Dendritic cell treated with granulocyte-macrophage colony-stimulating factor and Interleukin-4, amounts not matched to agents 40 ng/mL and 50 ng/mL, for 4 days (primary cell): ENCODE data around the gene LIPH.
"Not testable (repeated sequence)": the region's sequence is repeated elsewhere in the genome, so short reads cannot be mapped to it uniquely, and the experiment has no call there.

Experiments
- H3K27ac Mint-ChIP-seq: one replicate; pipeline ENCODE4 v1.8.0; 2022; ENCODE audit warnings: mild to moderate bottlenecking, mixed read lengths
- H3K27me3 Mint-ChIP-seq: one replicate; pipeline ENCODE4 v1.8.0; 2022; ENCODE audit warnings: mild to moderate bottlenecking, mixed read lengths
- H3K36me3 Mint-ChIP-seq: one replicate; pipeline ENCODE4 v1.8.0; 2022; ENCODE audit warnings: low read depth, mixed read lengths
- H3K4me1 Mint-ChIP-seq: one replicate; pipeline ENCODE4 v1.8.0; 2022; ENCODE audit warnings: low read depth, mixed read lengths
- H3K4me3 Mint-ChIP-seq: one replicate; pipeline ENCODE4 v1.8.0; 2022; ENCODE audit warnings: mild to moderate bottlenecking, moderate library complexity, mixed read lengths
- H3K9me3 Mint-ChIP-seq: one replicate; pipeline ENCODE4 v1.8.0; 2022; ENCODE audit warnings: mixed read lengths
- intact Hi-C: fragments of 100-400 bp; cut with micrococcal nuclease; formaldehyde crosslinking; loops from one replicate; pipeline ENCODE4 v1.15.0; 2022

Gene LIPH

DNA sequence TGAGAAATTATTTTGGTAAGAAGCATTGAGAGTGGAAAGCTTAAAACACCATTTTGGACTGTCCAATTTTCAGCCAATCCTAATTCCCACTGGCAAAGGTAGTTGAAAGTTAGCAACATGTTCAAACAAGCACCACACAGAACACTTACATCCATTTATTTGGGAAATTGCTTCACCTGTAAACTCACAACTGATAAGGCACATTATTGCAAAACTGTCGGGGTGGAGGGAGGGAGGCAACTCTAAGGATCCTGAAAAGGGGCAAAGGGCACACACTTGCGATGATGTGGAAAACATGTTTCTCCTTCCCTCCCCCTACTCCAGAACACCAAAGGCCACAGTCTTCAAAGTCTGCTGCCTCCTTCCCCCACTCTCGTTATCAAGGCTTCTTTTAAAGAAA lies 62.9 kb downstream of the LIPH start:
- H3K4me3 Mint-ChIP-seq, result no peak overlapping the region
- intact Hi-C loops, result no loop called here
- no peaks in the 10 kb centered on the region for H3K4me1 Mint-ChIP-seq
- no peak overlapping the region for H3K27ac Mint-ChIP-seq
- H3K9me3 Mint-ChIP-seq, result no peaks in the 10 kb centered on the region
- H3K27me3 Mint-ChIP-seq, result no peaks in the 10 kb centered on the region
- peaks cover 83% of the 10 kb centered on the region for H3K36me3 Mint-ChIP-seq

DNA sequence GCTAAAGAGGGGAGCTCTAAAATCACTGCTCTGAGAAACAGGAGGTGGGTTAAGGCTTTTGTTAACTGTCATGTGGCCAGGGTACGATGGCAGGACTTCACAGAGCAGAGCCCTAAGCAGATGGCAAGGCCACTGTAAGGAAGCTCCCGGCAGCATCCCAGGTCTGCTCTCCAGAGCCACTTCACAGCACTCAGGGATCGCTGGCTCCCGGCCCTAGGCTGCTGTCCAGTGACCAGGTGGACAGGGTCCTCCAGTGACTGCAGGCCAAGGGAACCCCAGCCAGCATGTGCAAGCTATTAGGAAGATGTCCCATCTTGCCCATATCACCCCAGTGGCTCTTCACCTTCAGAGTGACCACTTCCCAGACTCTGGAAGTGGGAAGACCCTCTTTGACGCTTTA lies 63.9 kb downstream of the LIPH start:
- Mint-ChIP-seq H3K27me3 (no peaks in the 10 kb centered on the region), H3K27ac (no peak overlapping the region), H3K4me1 (no peaks in the 10 kb centered on the region), H3K9me3 (no peaks in the 10 kb centered on the region), H3K4me3 (no peak overlapping the region), H3K36me3 (peaks cover 73% of the 10 kb centered on the region)
- intact Hi-C loops, result no loop called here

DNA sequence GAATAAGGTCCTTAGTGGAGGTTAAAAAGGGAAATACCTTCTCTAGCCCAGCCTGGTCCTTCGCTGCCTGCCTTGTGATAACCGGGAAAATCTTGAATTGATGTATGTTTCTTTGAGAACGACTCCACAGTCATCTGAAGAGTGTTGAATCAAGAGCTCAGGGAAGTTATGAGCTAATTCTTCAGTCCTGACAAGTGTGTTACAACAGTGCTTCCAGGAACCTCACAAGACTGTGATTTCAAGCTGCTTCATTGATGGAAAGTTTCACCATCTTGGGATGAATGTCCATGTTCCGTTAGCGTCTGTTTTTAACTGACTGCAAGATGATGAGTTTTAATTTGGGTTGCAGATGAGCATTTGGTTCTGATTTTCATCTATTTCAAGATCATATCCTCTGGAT lies 66.0 kb downstream of the LIPH start:
- no peaks in the 10 kb centered on the region for H3K4me1 Mint-ChIP-seq
- no peak overlapping the region for H3K27ac Mint-ChIP-seq
- H3K9me3 Mint-ChIP-seq, result no peaks in the 10 kb centered on the region
- intact Hi-C loops, result no loop called here
- peaks cover 75% of the 10 kb centered on the region for H3K36me3 Mint-ChIP-seq
- no peak overlapping the region for H3K4me3 Mint-ChIP-seq
- no peaks in the 10 kb centered on the region for H3K27me3 Mint-ChIP-seq

DNA sequence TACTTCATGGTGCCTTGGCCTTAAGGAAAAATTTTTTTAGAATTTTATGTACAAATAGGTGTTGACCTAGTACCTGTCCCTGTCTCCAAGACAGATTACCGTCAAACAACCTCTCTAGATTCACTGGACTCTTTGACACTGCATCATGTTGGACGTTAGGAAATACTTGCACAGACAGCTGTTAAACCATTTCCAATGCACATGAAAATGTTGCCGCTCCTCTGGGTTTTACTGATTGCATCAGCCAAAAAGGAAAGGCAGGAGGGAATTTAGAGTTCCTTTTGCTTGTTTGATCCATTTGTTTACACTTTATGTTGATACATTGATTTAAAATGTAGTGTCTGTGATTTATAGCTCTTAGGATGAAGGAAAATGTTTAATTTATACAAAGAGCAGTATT lies 68.1 kb downstream of the LIPH start:
- no peaks in the 10 kb centered on the region for H3K27me3 Mint-ChIP-seq
- intact Hi-C loops, result no loop called here
- peaks cover 8% of the 10 kb centered on the region for H3K9me3 Mint-ChIP-seq
- H3K4me3 Mint-ChIP-seq, result no peak overlapping the region
- H3K36me3 Mint-ChIP-seq, result peaks cover 66% of the 10 kb centered on the region
- no peak overlapping the region for H3K27ac Mint-ChIP-seq
- H3K4me1 Mint-ChIP-seq, result peaks cover under 1% of the 10 kb centered on the region

GRCh38 chr3:185479373-185479945 lies 72.9 kb downstream of the LIPH start:
- H3K27ac Mint-ChIP-seq, result no peak overlapping the region
- no peak overlapping the region for H3K4me3 Mint-ChIP-seq
- intact Hi-C loops, result no loop called here
- peaks cover 5% of the 10 kb centered on the region for H3K4me1 Mint-ChIP-seq
- peaks cover 32% of the 10 kb centered on the region for H3K36me3 Mint-ChIP-seq
- peaks cover 8% of the 10 kb centered on the region for H3K9me3 Mint-ChIP-seq
- no peaks in the 10 kb centered on the region for H3K27me3 Mint-ChIP-seq

- Mint-ChIP-seq H3K4me1 (peaks cover 5% of the 10 kb centered on the region), H3K27me3 (no peaks in the 10 kb centered on the region), H3K4me3 (no peak overlapping the region), H3K9me3 (peaks cover 8% of the 10 kb centered on the region), H3K27ac (no peak overlapping the region), H3K36me3 (peaks cover 31% of the 10 kb centered on the region)
- intact Hi-C loops, result no loop called here
Measured at GRCh38 chr3:185477316-185477715, 75.1 kb downstream of the LIPH start.

- intact Hi-C loops, H3K27me3 Mint-ChIP-seq, H3K27ac Mint-ChIP-seq, H3K4me1 Mint-ChIP-seq, H3K4me3 Mint-ChIP-seq, H3K9me3 Mint-ChIP-seq: not testable (repeated sequence)
- H3K36me3 Mint-ChIP-seq, result peaks cover 18% of the 10 kb centered on the region
Measured at GRCh38 chr3:185474922-185475321, 77.5 kb downstream of the LIPH start.

GRCh38 chr3:185473290-185473815 lies 79.0 kb downstream of the LIPH start:
- H3K4me1 Mint-ChIP-seq, result no peaks in the 10 kb centered on the region
- intact Hi-C loops, result no loop called here
- no peak overlapping the region for H3K4me3 Mint-ChIP-seq
- H3K36me3 Mint-ChIP-seq, result peaks cover 18% of the 10 kb centered on the region
- no peak overlapping the region for H3K27ac Mint-ChIP-seq
- H3K9me3 Mint-ChIP-seq, result no peaks in the 10 kb centered on the region
- no peaks in the 10 kb centered on the region for H3K27me3 Mint-ChIP-seq

DNA sequence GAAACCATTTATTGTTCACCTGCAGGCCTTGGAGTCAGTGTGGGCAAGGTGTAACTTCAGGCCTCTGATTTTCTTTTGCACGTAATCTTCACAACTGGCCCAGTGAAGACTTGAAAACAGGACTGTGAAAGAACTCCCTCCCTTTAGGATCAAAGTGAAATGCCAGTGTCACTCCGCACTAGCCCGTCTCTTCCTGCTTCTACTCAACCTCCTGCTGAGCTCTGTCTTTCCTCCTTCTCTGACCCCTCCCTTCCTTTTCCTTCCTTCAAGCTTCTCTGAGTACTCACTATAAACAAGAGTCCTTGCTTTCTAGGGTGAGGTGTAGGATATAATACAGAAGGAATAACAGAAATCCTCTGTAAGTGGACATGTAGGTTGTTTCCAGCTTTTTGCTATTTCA lies 82.1 kb downstream of the LIPH start:
- H3K27ac Mint-ChIP-seq, result no peak overlapping the region
- no peaks in the 10 kb centered on the region for H3K9me3 Mint-ChIP-seq
- H3K27me3 Mint-ChIP-seq, result no peaks in the 10 kb centered on the region
- H3K4me3 Mint-ChIP-seq, result no peak overlapping the region
- intact Hi-C loops, result no loop called here
- peaks cover 6% of the 10 kb centered on the region for H3K4me1 Mint-ChIP-seq
- peaks cover 11% of the 10 kb centered on the region for H3K36me3 Mint-ChIP-seq

GRCh38 chr3:185469542-185469941 lies 82.8 kb downstream of the LIPH start:
- H3K36me3 Mint-ChIP-seq, result peaks cover 11% of the 10 kb centered on the region
- no peak overlapping the region for H3K4me3 Mint-ChIP-seq
- H3K9me3 Mint-ChIP-seq, result no peaks in the 10 kb centered on the region
- intact Hi-C loops, result no loop called here
- H3K27ac Mint-ChIP-seq, result no peak overlapping the region
- no peaks in the 10 kb centered on the region for H3K27me3 Mint-ChIP-seq
- peaks cover 6% of the 10 kb centered on the region for H3K4me1 Mint-ChIP-seq

GRCh38 chr3:185466123-185466522 lies 86.3 kb downstream of the LIPH start:
- H3K9me3 Mint-ChIP-seq, intact Hi-C loops, H3K36me3 Mint-ChIP-seq, H3K27ac Mint-ChIP-seq, H3K27me3 Mint-ChIP-seq, H3K4me3 Mint-ChIP-seq, H3K4me1 Mint-ChIP-seq: not testable (repeated sequence)

DNA sequence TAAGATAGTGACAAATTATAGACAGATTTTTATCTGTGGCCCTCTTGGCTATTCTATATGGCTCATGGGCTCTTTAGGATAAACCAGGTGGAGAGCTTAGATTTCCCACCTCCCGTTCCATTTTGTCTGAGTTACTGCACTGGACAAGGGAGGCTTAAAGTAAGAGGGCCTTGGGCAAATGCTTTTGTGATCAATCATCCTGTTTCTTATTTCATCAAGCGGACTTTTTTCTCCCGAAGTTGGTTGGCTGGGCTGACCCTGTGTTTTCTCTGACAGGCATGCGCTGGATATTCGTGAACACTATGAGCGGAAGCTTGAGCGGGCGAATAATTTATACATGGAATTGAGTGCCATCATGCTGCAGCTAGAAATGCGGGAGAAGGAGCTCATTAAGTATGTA lies 86.9 kb downstream of the LIPH start:
- no peaks in the 10 kb centered on the region for H3K9me3 Mint-ChIP-seq
- H3K27me3 Mint-ChIP-seq, result no peaks in the 10 kb centered on the region
- intact Hi-C loops, result no loop called here
- H3K4me3 Mint-ChIP-seq, result no peak overlapping the region
- H3K27ac Mint-ChIP-seq, result no peak overlapping the region
- peaks cover 6% of the 10 kb centered on the region for H3K4me1 Mint-ChIP-seq
- H3K36me3 Mint-ChIP-seq, result no peaks in the 10 kb centered on the region

DNA sequence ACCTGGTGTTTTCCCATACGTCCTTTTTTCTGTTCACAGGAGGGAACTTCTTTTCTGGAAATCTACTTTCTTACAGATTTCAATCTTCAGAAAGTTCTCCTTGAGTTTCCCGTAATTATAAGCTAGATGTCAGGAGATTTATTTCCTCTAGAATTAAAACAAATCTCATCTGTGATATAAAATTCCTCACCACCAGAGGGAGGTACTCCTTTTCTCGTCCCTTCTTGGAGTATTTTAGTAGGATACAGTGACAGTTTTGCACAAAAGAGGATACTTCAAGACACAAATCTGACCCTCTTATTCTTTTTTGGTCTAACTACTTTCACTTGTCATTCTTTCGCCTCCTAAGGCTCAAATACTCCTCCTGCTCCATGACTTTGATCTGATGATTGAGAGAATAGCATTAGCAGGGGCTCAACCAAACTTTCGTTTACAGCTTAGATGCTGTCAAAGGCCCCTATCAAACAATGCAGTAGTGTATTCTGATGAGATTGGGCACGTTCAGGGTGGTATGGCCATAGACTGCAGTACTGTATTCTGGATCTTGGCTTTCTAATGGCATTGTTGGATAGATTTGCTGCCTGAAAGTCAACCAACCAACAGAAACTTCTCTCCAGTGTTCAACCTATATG lies 91.6 kb downstream of the LIPH start:
- H3K27me3 Mint-ChIP-seq, result no peaks in the 10 kb centered on the region
- H3K27ac Mint-ChIP-seq, result no peak overlapping the region
- H3K4me3 Mint-ChIP-seq, result no peak overlapping the region
- H3K4me1 Mint-ChIP-seq, result peaks cover 13% of the 10 kb centered on the region
- no peaks in the 10 kb centered on the region for H3K9me3 Mint-ChIP-seq
- no peaks in the 10 kb centered on the region for H3K36me3 Mint-ChIP-seq
- intact Hi-C loops, result no loop called here

GRCh38 chr3:185460309-185460708 lies 92.1 kb downstream of the LIPH start:
- Mint-ChIP-seq H3K27me3 (no peaks in the 10 kb centered on the region), H3K36me3 (no peaks in the 10 kb centered on the region), H3K4me3 (no peak overlapping the region), H3K4me1 (peaks cover 11% of the 10 kb centered on the region), H3K27ac (no peak overlapping the region), H3K9me3 (no peaks in the 10 kb centered on the region)
- intact Hi-C loops, result no loop called here

DNA sequence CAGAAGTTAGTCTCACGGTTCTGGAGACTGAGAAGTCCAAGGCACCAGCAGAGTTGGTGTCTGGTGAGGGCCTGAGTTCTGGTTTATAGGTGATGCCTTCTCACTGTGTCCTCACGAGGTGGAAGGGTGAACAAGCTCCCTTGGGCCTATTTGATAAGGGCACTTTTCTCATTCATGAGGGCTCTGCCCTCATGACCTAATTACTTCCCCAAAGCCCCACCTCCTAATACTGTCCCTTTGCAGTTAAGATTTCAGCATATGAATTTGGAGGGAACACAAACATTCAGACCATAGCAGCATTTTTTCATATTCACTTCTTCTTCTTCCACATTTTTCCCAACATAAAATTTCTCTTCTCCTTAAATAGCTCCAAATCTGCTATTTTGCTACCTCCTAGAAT lies 95.0 kb downstream of the LIPH start:
- intact Hi-C loops, result no loop called here
- no peak overlapping the region for H3K4me3 Mint-ChIP-seq
- no peaks in the 10 kb centered on the region for H3K36me3 Mint-ChIP-seq
- H3K27ac Mint-ChIP-seq, result no peak overlapping the region
- H3K27me3 Mint-ChIP-seq, result no peaks in the 10 kb centered on the region
- H3K4me1 Mint-ChIP-seq, result peaks cover 11% of the 10 kb centered on the region
- H3K9me3 Mint-ChIP-seq, result no peaks in the 10 kb centered on the region
